SK-N-SH (cell line): Measurements from ENCODE around the gene MCM3AP.

Experiments used
- CHD2 ChIP-seq: fragments of 150-350 bp; IDR thresholded peaks from 2 replicates; pipeline ENCODE4 v1.6.1; 2018; ENCODE audit warnings: low read length; ENCODE audit not compliant: partially characterized antibody
- ELF1 ChIP-seq: IDR thresholded peaks from 2 replicates; pipeline ENCODE4 v1.4.0; 2012
- POLR2AphosphoS5 ChIP-seq: IDR thresholded peaks from 2 replicates; pipeline ENCODE4 v1.6.1; 2012; ENCODE audit warnings: low read depth, low read length
- RXRA ChIP-seq: IDR thresholded peaks from 2 replicates; pipeline ENCODE4 v1.4.0; 2012; ENCODE audit warnings: low read depth, mild to moderate bottlenecking, borderline replicate concordance
- TF ChIP-seq, protein P1 (sequence below): IDR thresholded peaks from 2 replicates; pipeline ENCODE4 v1.6.1; 2012; ENCODE audit warnings: mild to moderate bottlenecking, low read depth, low read length, moderate library complexity

DNA sequence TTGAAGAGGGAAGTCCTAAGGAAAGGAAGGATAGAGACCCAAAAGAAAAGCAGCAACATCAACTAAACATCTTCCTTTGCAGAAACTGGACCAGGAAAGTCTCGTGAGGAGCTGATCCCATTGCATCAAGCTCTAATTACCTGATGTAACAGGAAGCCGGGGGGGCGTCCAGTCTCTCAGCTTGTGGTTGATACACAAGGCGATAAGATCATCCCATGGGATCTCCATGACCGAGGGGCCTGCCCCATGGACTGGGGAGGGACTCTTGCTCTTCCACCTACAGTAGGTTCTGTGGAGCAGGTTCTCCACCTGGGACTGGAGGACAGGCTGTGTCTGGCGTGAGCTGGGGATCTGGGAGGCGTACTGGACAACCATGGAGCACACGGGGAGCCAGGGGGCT is 42.1 kb downstream of the MCM3AP start:
- TF ChIP-seq POLR2AphosphoS5 (no peak), CHD2 (no peak), RXRA (no peak), ELF1 (no peak)
- TF ChIP-seq, protein P1, sequence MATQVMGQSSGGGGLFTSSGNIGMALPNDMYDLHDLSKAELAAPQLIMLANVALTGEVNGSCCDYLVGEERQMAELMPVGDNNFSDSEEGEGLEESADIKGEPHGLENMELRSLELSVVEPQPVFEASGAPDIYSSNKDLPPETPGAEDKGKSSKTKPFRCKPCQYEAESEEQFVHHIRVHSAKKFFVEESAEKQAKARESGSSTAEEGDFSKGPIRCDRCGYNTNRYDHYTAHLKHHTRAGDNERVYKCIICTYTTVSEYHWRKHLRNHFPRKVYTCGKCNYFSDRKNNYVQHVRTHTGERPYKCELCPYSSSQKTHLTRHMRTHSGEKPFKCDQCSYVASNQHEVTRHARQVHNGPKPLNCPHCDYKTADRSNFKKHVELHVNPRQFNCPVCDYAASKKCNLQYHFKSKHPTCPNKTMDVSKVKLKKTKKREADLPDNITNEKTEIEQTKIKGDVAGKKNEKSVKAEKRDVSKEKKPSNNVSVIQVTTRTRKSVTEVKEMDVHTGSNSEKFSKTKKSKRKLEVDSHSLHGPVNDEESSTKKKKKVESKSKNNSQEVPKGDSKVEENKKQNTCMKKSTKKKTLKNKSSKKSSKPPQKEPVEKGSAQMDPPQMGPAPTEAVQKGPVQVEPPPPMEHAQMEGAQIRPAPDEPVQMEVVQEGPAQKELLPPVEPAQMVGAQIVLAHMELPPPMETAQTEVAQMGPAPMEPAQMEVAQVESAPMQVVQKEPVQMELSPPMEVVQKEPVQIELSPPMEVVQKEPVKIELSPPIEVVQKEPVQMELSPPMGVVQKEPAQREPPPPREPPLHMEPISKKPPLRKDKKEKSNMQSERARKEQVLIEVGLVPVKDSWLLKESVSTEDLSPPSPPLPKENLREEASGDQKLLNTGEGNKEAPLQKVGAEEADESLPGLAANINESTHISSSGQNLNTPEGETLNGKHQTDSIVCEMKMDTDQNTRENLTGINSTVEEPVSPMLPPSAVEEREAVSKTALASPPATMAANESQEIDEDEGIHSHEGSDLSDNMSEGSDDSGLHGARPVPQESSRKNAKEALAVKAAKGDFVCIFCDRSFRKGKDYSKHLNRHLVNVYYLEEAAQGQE = no peak
